ENCODE results near the gene GNMT.

DNA sequence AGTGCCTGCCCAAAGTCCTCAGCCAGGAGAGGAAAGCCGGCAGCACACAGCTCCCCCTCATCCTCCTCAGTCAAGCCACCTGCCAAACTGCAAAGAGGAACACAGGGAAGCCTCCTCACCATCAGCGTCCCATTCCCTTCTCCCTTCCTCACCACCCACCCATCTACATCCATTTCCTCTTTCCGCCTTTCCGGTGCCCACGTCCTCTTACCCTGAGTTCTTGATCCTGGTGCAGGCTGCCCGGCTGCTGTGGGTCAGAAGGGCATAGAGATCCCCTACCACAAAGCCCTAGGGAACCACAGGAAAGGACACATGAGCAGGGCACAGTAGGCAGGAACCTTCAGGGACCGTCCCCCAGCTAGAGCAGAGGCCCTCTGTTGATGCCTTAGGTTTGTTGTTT is 6.0 kb downstream of the GNMT start:
- TF ChIP-seq, protein P1, sequence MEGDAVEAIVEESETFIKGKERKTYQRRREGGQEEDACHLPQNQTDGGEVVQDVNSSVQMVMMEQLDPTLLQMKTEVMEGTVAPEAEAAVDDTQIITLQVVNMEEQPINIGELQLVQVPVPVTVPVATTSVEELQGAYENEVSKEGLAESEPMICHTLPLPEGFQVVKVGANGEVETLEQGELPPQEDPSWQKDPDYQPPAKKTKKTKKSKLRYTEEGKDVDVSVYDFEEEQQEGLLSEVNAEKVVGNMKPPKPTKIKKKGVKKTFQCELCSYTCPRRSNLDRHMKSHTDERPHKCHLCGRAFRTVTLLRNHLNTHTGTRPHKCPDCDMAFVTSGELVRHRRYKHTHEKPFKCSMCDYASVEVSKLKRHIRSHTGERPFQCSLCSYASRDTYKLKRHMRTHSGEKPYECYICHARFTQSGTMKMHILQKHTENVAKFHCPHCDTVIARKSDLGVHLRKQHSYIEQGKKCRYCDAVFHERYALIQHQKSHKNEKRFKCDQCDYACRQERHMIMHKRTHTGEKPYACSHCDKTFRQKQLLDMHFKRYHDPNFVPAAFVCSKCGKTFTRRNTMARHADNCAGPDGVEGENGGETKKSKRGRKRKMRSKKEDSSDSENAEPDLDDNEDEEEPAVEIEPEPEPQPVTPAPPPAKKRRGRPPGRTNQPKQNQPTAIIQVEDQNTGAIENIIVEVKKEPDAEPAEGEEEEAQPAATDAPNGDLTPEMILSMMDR (conservative IDR thresholded peaks at IDR 0.05 in 1 of 2, IDR thresholded peaks at IDR 0.05 in 1 of 2; ENCODE audit: low read depth in 1 of 2, low read length in 2 of 2) = no peak
- no peak for TF ChIP-seq EZH2 (IDR thresholded peaks at IDR 0.05; ENCODE audit: low read length, missing control alignments)
